ENCODE data around the gene EFR3B.

EFR3B gene

GRCh38 chr2:25082002-25082622, 40.2 kb downstream of the EFR3B start:
- no peak for DNase-seq (ENCODE audit: low spot score)
- TF ChIP-seq CTCF (IDR thresholded peaks at IDR 0.05; ENCODE audit: extremely low read depth, missing control alignments): no peak

- DNase-seq (ENCODE audit: low spot score): no peak
- no peak for TF ChIP-seq CTCF (IDR thresholded peaks at IDR 0.05; ENCODE audit: extremely low read depth, missing control alignments)
Observed at GRCh38 chr2:25085761-25086560, 44.1 kb downstream of the EFR3B start.

- DNase-seq (ENCODE audit: low spot score): no peak
- no peak for TF ChIP-seq CTCF (IDR thresholded peaks at IDR 0.05; ENCODE audit: extremely low read depth, missing control alignments)
Observed at GRCh38 chr2:25088817-25089516, 47.1 kb downstream of the EFR3B start.

GRCh38 chr2:25089605-25090315, 47.9 kb downstream of the EFR3B start:
- no peak for DNase-seq (ENCODE audit: low spot score)
- no peak for TF ChIP-seq CTCF (IDR thresholded peaks at IDR 0.05; ENCODE audit: extremely low read depth, missing control alignments)

GRCh38 chr2:25090801-25091200, 48.9 kb downstream of the EFR3B start:
- no peak for TF ChIP-seq CTCF (IDR thresholded peaks at IDR 0.05; ENCODE audit: extremely low read depth, missing control alignments)
- no peak for DNase-seq (ENCODE audit: low spot score)

- no peak for TF ChIP-seq CTCF (IDR thresholded peaks at IDR 0.05; ENCODE audit: extremely low read depth, missing control alignments)
- no peak for DNase-seq (ENCODE audit: low spot score)
Observed at GRCh38 chr2:25091265-25091664, 49.4 kb downstream of the EFR3B start.

All from GM20000 (cell line).